Neural cell (in vitro differentiated cells): ENCODE results near the gene SPDYC. TPM values are rescaled to one million over a fixed set of nuclear protein-coding genes. Genes with fewer than 3 reads are reported as not detected.

Experiments
- H2AFZ ChIP-seq: fragments of 200-600, 300-800 bp; sonication (generic), shearing (Covaris generic); 2 replicates; pipeline ENCODE4 v1.6.0; 2014; ENCODE audit warnings: low read depth, mild to moderate bottlenecking, antibody characterized with exemption, low read length, moderate library complexity
- H3F3A ChIP-seq: fragments of 200-600 bp; shearing (Covaris generic); 2 replicates; pipeline ENCODE4 v1.6.1; 2016; ENCODE audit warnings: mild to moderate bottlenecking, moderate library complexity, mixed read lengths, antibody characterized with exemption, low read length; ENCODE audit not compliant: insufficient read depth, poor library complexity, severe bottlenecking
- H3K27ac ChIP-seq: fragments of 200-600, 300-800 bp; sonication (generic), shearing (Covaris generic); 2 replicates; pipeline ENCODE4 v1.5.1; 2014; ENCODE audit warnings: mild to moderate bottlenecking, low read length, moderate library complexity
- H3K27me3 ChIP-seq: fragments of 300-800, 200-600 bp; sonication (generic), shearing (Covaris generic); 2 replicates; pipeline ENCODE4 v1.6.0; 2014; ENCODE audit warnings: mild to moderate bottlenecking, low read depth, low read length, moderate library complexity; ENCODE audit not compliant: insufficient read depth
- H3K36me3 ChIP-seq: fragments of 300-800, 200-600 bp; sonication (generic), shearing (Covaris generic); 2 replicates; pipeline ENCODE4 v1.5.1; 2014; ENCODE audit warnings: mild to moderate bottlenecking, antibody characterized with exemption, low read length, moderate library complexity; ENCODE audit not compliant: insufficient read depth
- H3K4me2 ChIP-seq: fragments of 300-800, 200-600 bp; sonication (generic), shearing (Covaris generic); 2 replicates; pipeline ENCODE4 v1.6.0; 2014; ENCODE audit warnings: mild to moderate bottlenecking, low read length
- H3K4me3 ChIP-seq: fragments of 300-800, 200-600 bp; sonication (generic), shearing (Covaris generic); 2 replicates; pipeline ENCODE4 v1.5.1; 2014; ENCODE audit warnings: mild to moderate bottlenecking, low read length, moderate library complexity
- H3K79me2 ChIP-seq: fragments of 200-600 bp; shearing (Covaris generic); replicated peaks from 2 replicates; pipeline ENCODE4 v1.6.0; 2014; ENCODE audit warnings: mild to moderate bottlenecking, low read length, moderate library complexity; ENCODE audit not compliant: insufficient read depth
- H3K9ac ChIP-seq: fragments of 300-800, 200-600 bp; sonication (generic), shearing (Covaris generic); 2 replicates; pipeline ENCODE4 v1.6.1; 2016; ENCODE audit warnings: mild to moderate bottlenecking, low read length, mixed read lengths
- H3K9me2 ChIP-seq: fragments of 200-600 bp; shearing (Covaris generic); 2 replicates; pipeline ENCODE4 v1.6.1; 2016; ENCODE audit warnings: mild to moderate bottlenecking, low read length, mixed read lengths; ENCODE audit not compliant: insufficient read depth
- H3K9me3 ChIP-seq: fragments of 200-600, 300-800 bp; sonication (generic), shearing (Covaris generic); 2 replicates; pipeline ENCODE4 v1.6.1; 2016; ENCODE audit warnings: mild to moderate bottlenecking, mixed run types, low read length, moderate library complexity, mixed read lengths
- H4K20me1 ChIP-seq: fragments of 200-600 bp; shearing (Covaris generic); 2 replicates; pipeline ENCODE4 v1.6.1; 2016; ENCODE audit warnings: mild to moderate bottlenecking, mixed run types; ENCODE audit not compliant: insufficient read depth
- CTCF ChIP-seq: fragments of 450-650 bp; IDR thresholded peaks from 2 replicates; pipeline ENCODE4 v1.5.1; 2014; ENCODE audit warnings: antibody characterized with exemption, mild to moderate bottlenecking, moderate library complexity; ENCODE audit not compliant: poor library complexity, severe bottlenecking
- EP300 ChIP-seq: fragments of 450-650 bp; conservative IDR thresholded peaks from 2 replicates; pipeline ENCODE4 v1.6.1; 2014; ENCODE audit warnings: antibody characterized with exemption, mild to moderate bottlenecking, moderate library complexity; ENCODE audit not compliant: poor library complexity, severe bottlenecking
- EZH2 ChIP-seq: fragments of 200-600, 300-800 bp; shearing (Covaris generic), sonication (generic); IDR thresholded peaks from 2 replicates; pipeline ENCODE4 v1.6.1; 2014; ENCODE audit warnings: antibody characterized with exemption, low read length, borderline replicate concordance, mild to moderate bottlenecking; ENCODE audit not compliant: insufficient read depth, poor library complexity, severe bottlenecking
- MXI1 ChIP-seq: fragments of 450-650 bp; conservative IDR thresholded peaks from 2 replicates; pipeline ENCODE4 v1.6.1; 2014; ENCODE audit warnings: antibody characterized with exemption, mild to moderate bottlenecking; ENCODE audit not compliant: poor library complexity, severe bottlenecking
- POLR2AphosphoS5 ChIP-seq: IDR thresholded peaks from 2 replicates; pipeline ENCODE4 v1.6.1; 2012
- RAD21 ChIP-seq: fragments of 450-650 bp; conservative IDR thresholded peaks from 2 replicates; pipeline ENCODE4 v1.6.1; 2014; ENCODE audit warnings: antibody characterized with exemption, mild to moderate bottlenecking, moderate library complexity
- REST ChIP-seq: IDR thresholded peaks from 2 replicates; pipeline ENCODE4 v1.6.1; 2012; ENCODE audit warnings: borderline replicate concordance
- SMC3 ChIP-seq: fragments of 450-650 bp; conservative IDR thresholded peaks from 2 replicates; pipeline ENCODE4 v1.6.1; 2014; ENCODE audit warnings: antibody characterized with exemption, mild to moderate bottlenecking, moderate library complexity; ENCODE audit not compliant: poor library complexity
- TAF1 ChIP-seq: IDR thresholded peaks from 2 replicates; pipeline ENCODE4 v1.6.1; 2012; ENCODE audit warnings: low read depth
- polyA plus RNA-seq: library from polyadenylated mRNA; depleted of rRNA; stranded (reverse); fragments of >200 nt; gene quantifications from 2 replicates; pipeline ENCODE4 v1.2.3, GENCODE V29; 2014

The SPDYC gene
- polyA plus RNA-seq, 1 donor from 2014 or later, result not detected

GRCh38 chr11:65126624-65127274 lies 43.3 kb upstream of the SPDYC start:
- TF ChIP-seq RAD21 (no peak), SMC3 (no peak), EZH2 (no peak), CTCF (no peak), EP300 (no peak)
- Histone ChIP-seq H3K27ac (no peak overlapping the region), H3K4me2 (no peak overlapping the region), H2AFZ (no peak overlapping the region), H4K20me1 (no peaks in the 10 kb centered on the region), H3K9ac (no peak overlapping the region), H3K9me3 (no peaks in the 10 kb centered on the region), H3K9me2 (no peaks in the 10 kb centered on the region), H3K27me3 (no peaks in the 10 kb centered on the region), H3F3A (no peaks in the 10 kb centered on the region), H3K4me3 (no peak overlapping the region), H3K36me3 (no peaks in the 10 kb centered on the region), H3K79me2 (peaks cover 18% of the 10 kb centered on the region)

- H3K79me2 ChIP-seq, result peaks cover 18% of the 10 kb centered on the region
- no peak overlapping the region for H2AFZ ChIP-seq
- no peak overlapping the region for H3K27ac ChIP-seq
- H3K4me2 ChIP-seq, result no peak overlapping the region
- H4K20me1 ChIP-seq, result no peaks in the 10 kb centered on the region
- no peak overlapping the region for H3K4me3 ChIP-seq
- H3K27me3 ChIP-seq, result no peaks in the 10 kb centered on the region
- H3K9me2 ChIP-seq, result no peaks in the 10 kb centered on the region
- no peaks in the 10 kb centered on the region for H3F3A ChIP-seq
- H3K9me3 ChIP-seq, result no peaks in the 10 kb centered on the region
- no peak overlapping the region for H3K9ac ChIP-seq
- H3K36me3 ChIP-seq, result no peaks in the 10 kb centered on the region
- TF ChIP-seq REST (no peak), TAF1 (no peak), RAD21 (no peak), EZH2 (no peak), EP300 (no peak), SMC3 (no peak), MXI1 (no peak), CTCF (no peak), POLR2AphosphoS5 (no peak)
These were observed 42.4 kb upstream of the SPDYC start for GRCh38 chr11:65127473-65128181.
